WTC11 (cell line): ENCODE measurements around the gene HNRNPL. TPM values are rescaled to one million over a fixed set of nuclear protein-coding genes. Genes with fewer than 3 reads are reported as not detected.

Experiments used
- ATAC-seq: fragments of 200-7000 bp; cut with Tn5 transposase; 2 replicates; pipeline ENCODE4 v1.10.0; 2021; ENCODE audit warnings: mild to moderate bottlenecking, moderate library complexity
- CTCF ChIA-PET: fragments of 300-600 bp; sonication (Branson Sonifier 250); formaldehyde crosslinking; loops from one replicate; lab custom pipeline; 2021; ENCODE audit warnings: antibody characterized with exemption; lab: Charles Lee
- POLR2A ChIA-PET: fragments of 350-600 bp; sonication (Branson Sonifier 250); formaldehyde crosslinking; loops from one replicate; lab custom pipeline; 2021; ENCODE audit warnings: antibody characterized with exemption; lab: Charles Lee
- DNase-seq: peaks from one replicate; pipeline ENCODE4 v3.0.0; 2021; ENCODE audit warnings: low spot score
- H3K27ac Mint-ChIP-seq: 2 replicates; pipeline ENCODE4 v1.8.0; 2021; ENCODE audit warnings: mixed read lengths
- H3K27me3 Mint-ChIP-seq: 2 replicates; pipeline ENCODE4 v1.8.0; 2021; ENCODE audit warnings: low read depth, mild to moderate bottlenecking, moderate library complexity, mixed read lengths
- H3K36me3 Mint-ChIP-seq: 2 replicates; pipeline ENCODE4 v1.8.0; 2021; ENCODE audit warnings: mixed read lengths
- H3K4me1 Mint-ChIP-seq: 2 replicates; pipeline ENCODE4 v1.8.0; 2022; ENCODE audit warnings: mixed read lengths
- H3K4me3 Mint-ChIP-seq: 2 replicates; pipeline ENCODE4 v1.8.0; 2021; ENCODE audit warnings: mild to moderate bottlenecking, moderate library complexity, mixed read lengths
- H3K9me3 Mint-ChIP-seq: 2 replicates; pipeline ENCODE4 v1.8.0; 2021; ENCODE audit warnings: mixed read lengths
- ATF2 ChIP-seq: sonication (generic); formaldehyde crosslinking; IDR thresholded peaks from 2 replicates; pipeline ENCODE4 v1.8.1; 2022; ENCODE audit warnings: low read depth, missing genetic modification reagents, borderline replicate concordance
- CBFB ChIP-seq: sonication (generic); formaldehyde crosslinking; IDR thresholded peaks from 2 replicates; pipeline ENCODE4 v1.8.1; 2022; ENCODE audit warnings: mild to moderate bottlenecking, low read depth, missing genetic modification reagents
- CDX4 ChIP-seq: fragments of 250-450 bp; sonication (Bioruptor Pico); IDR thresholded peaks from 2 replicates; pipeline ENCODE4 v1.9.0; 2021; ENCODE audit warnings: moderate library complexity, mild to moderate bottlenecking, inconsistent platforms, borderline replicate concordance
- CREM ChIP-seq: sonication (generic); formaldehyde crosslinking; IDR thresholded peaks from 2 replicates; pipeline ENCODE4 v1.8.1; 2022; ENCODE audit warnings: mild to moderate bottlenecking, missing genetic modification reagents, moderate library complexity
- E2F5 ChIP-seq: sonication (generic); formaldehyde crosslinking; IDR thresholded peaks from 2 replicates; pipeline ENCODE4 v1.8.1; 2022; ENCODE audit warnings: mild to moderate bottlenecking, moderate library complexity, missing genetic modification reagents
- ESRRA ChIP-seq: sonication (generic); formaldehyde crosslinking; IDR thresholded peaks from 2 replicates; pipeline ENCODE4 v1.8.1; 2022; ENCODE audit warnings: mild to moderate bottlenecking, missing genetic modification reagents, borderline replicate concordance
- FOXJ3 ChIP-seq: sonication (generic); formaldehyde crosslinking; IDR thresholded peaks from 2 replicates; pipeline ENCODE4 v1.9.0; 2021; ENCODE audit warnings: missing genetic modification reagents, mild to moderate bottlenecking, borderline replicate concordance
- FOXK1 ChIP-seq: sonication (generic); formaldehyde crosslinking; IDR thresholded peaks from 2 replicates; pipeline ENCODE4 v1.8.0; 2022; ENCODE audit warnings: mild to moderate bottlenecking, moderate library complexity, missing genetic modification reagents
- GABPB1 ChIP-seq: sonication (generic); formaldehyde crosslinking; IDR thresholded peaks from 2 replicates; pipeline ENCODE4 v1.8.1; 2023; ENCODE audit warnings: mild to moderate bottlenecking, missing genetic modification reagents
- HMGXB4 ChIP-seq: sonication (generic); formaldehyde crosslinking; IDR thresholded peaks from 2 replicates; pipeline ENCODE4 v1.8.1; 2023; ENCODE audit warnings: mild to moderate bottlenecking, moderate library complexity, missing genetic modification reagents
- MLX ChIP-seq: sonication (generic); formaldehyde crosslinking; IDR thresholded peaks from 2 replicates; pipeline ENCODE4 v1.8.1; 2023; ENCODE audit warnings: mild to moderate bottlenecking, missing genetic modification reagents, moderate library complexity
- MYBL2 ChIP-seq: sonication (generic); formaldehyde crosslinking; IDR thresholded peaks from 2 replicates; pipeline ENCODE4 v1.8.1; 2023; ENCODE audit warnings: mild to moderate bottlenecking, moderate library complexity, missing genetic modification reagents
- NFE2L1 ChIP-seq: sonication (generic); formaldehyde crosslinking; IDR thresholded peaks from 2 replicates; pipeline ENCODE4 v1.8.1; 2023; ENCODE audit warnings: missing genetic modification reagents
- PRRX2 ChIP-seq: fragments of 250-450 bp; sonication (Bioruptor Pico); IDR thresholded peaks from 2 replicates; pipeline ENCODE4 v1.8.0; 2021; ENCODE audit warnings: mild to moderate bottlenecking
- SP1 ChIP-seq: sonication (generic); formaldehyde crosslinking; conservative IDR thresholded peaks from 2 replicates; pipeline ENCODE4 v1.8.1; 2022; ENCODE audit warnings: missing genetic modification reagents
- ZMAT4 ChIP-seq: fragments of 250-450 bp; sonication (Bioruptor Pico); IDR thresholded peaks from 2 replicates; pipeline ENCODE4 v1.9.0; 2021; ENCODE audit warnings: mild to moderate bottlenecking
- ZNF219 ChIP-seq: sonication (generic); formaldehyde crosslinking; IDR thresholded peaks from 2 replicates; pipeline ENCODE4 v1.8.0; 2023; ENCODE audit warnings: missing genetic modification reagents, mild to moderate bottlenecking, borderline replicate concordance
- ZNF532 ChIP-seq: fragments of 250-450 bp; sonication (Bioruptor Pico); IDR thresholded peaks from 2 replicates; pipeline ENCODE4 v1.9.0; 2021; ENCODE audit warnings: mild to moderate bottlenecking, borderline replicate concordance
- total RNA-seq: library from RNA; stranded (reverse); gene quantifications from 3 replicates; pipeline ENCODE4 v1.2.3, GENCODE V29; 2021
- TF ChIP-seq, protein P1 (sequence below): sonication (generic); formaldehyde crosslinking; IDR thresholded peaks from 2 replicates; pipeline ENCODE4 v1.8.1; 2022; ENCODE audit warnings: mild to moderate bottlenecking, missing genetic modification reagents, moderate library complexity, borderline replicate concordance
- TF ChIP-seq, protein P2 (sequence below): sonication (generic); formaldehyde crosslinking; IDR thresholded peaks from 2 replicates; pipeline ENCODE4 v1.8.1; 2023; ENCODE audit warnings: mild to moderate bottlenecking, missing genetic modification reagents, borderline replicate concordance

HNRNPL gene
- total RNA-seq, 1 experiment from 2014 or later: 779 TPM

GRCh38 chr19:38803543-38803942 lies 46.2 kb downstream of the HNRNPL start (continued):
- TF ChIP-seq ZNF532 (CRISPR knock-in tag) (no peak), FOXJ3 (CRISPR knock-in tag) (no peak), NFE2L1 (CRISPR knock-in tag) (no peak), MLX (CRISPR knock-in tag) (no peak), CBFB (CRISPR knock-in tag) (no peak), CDX4 (no peak), PRRX2 (CRISPR knock-in tag) (no peak)

- H3K4me1 Mint-ChIP-seq: no peaks in the 10 kb centered on the region; the same call in 1 of the 2 replicates
- no peak overlapping the region for H3K4me3 Mint-ChIP-seq
- no peak overlapping the region for H3K27ac Mint-ChIP-seq
- no peaks in the 10 kb centered on the region for H3K36me3 Mint-ChIP-seq
- peaks cover under 1% of the 10 kb centered on the region; the same call in 1 of the 2 replicates for H3K9me3 Mint-ChIP-seq
- CTCF ChIA-PET: interaction anchor here (1.4 kb wide), 1 partner anchor 32 kb away, joined by 4 read pairs; no protein-coding TSS in a partner anchor
- ATAC-seq: no peak
- H3K27me3 Mint-ChIP-seq: peaks cover 4% of the 10 kb centered on the region
- POLR2A ChIA-PET: no interaction called here
- no peak for DNase-seq
- TF ChIP-seq CREM (CRISPR knock-in tag): no peak
- TF ChIP-seq GABPB1 (CRISPR knock-in tag): no peak
- TF ChIP-seq ZNF219 (CRISPR knock-in tag): no peak
- no peak for TF ChIP-seq MYBL2 (CRISPR knock-in tag)
- TF ChIP-seq ATF2 (CRISPR knock-in tag): no peak
- TF ChIP-seq, protein P1, sequence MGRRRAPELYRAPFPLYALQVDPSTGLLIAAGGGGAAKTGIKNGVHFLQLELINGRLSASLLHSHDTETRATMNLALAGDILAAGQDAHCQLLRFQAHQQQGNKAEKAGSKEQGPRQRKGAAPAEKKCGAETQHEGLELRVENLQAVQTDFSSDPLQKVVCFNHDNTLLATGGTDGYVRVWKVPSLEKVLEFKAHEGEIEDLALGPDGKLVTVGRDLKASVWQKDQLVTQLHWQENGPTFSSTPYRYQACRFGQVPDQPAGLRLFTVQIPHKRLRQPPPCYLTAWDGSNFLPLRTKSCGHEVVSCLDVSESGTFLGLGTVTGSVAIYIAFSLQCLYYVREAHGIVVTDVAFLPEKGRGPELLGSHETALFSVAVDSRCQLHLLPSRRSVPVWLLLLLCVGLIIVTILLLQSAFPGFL: no peak
- no peak for TF ChIP-seq E2F5 (CRISPR knock-in tag)
- no peak for TF ChIP-seq FOXK1 (CRISPR knock-in tag)
- TF ChIP-seq ZMAT4 (CRISPR knock-in tag): no peak
- TF ChIP-seq, protein P2, sequence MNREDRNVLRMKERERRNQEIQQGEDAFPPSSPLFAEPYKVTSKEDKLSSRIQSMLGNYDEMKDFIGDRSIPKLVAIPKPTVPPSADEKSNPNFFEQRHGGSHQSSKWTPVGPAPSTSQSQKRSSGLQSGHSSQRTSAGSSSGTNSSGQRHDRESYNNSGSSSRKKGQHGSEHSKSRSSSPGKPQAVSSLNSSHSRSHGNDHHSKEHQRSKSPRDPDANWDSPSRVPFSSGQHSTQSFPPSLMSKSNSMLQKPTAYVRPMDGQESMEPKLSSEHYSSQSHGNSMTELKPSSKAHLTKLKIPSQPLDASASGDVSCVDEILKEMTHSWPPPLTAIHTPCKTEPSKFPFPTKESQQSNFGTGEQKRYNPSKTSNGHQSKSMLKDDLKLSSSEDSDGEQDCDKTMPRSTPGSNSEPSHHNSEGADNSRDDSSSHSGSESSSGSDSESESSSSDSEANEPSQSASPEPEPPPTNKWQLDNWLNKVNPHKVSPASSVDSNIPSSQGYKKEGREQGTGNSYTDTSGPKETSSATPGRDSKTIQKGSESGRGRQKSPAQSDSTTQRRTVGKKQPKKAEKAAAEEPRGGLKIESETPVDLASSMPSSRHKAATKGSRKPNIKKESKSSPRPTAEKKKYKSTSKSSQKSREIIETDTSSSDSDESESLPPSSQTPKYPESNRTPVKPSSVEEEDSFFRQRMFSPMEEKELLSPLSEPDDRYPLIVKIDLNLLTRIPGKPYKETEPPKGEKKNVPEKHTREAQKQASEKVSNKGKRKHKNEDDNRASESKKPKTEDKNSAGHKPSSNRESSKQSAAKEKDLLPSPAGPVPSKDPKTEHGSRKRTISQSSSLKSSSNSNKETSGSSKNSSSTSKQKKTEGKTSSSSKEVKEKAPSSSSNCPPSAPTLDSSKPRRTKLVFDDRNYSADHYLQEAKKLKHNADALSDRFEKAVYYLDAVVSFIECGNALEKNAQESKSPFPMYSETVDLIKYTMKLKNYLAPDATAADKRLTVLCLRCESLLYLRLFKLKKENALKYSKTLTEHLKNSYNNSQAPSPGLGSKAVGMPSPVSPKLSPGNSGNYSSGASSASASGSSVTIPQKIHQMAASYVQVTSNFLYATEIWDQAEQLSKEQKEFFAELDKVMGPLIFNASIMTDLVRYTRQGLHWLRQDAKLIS: no peak
- no peak for TF ChIP-seq ESRRA (CRISPR knock-in tag)
- TF ChIP-seq HMGXB4 (CRISPR knock-in tag): no peak
- TF ChIP-seq SP1 (CRISPR knock-in tag): no peak
Measured at GRCh38 chr19:38801359-38802095, 48.3 kb downstream of the HNRNPL start.
